Kidney glomerular epithelial cell (primary cell): ENCODE measurements around the gene GOLGA6L6.
"Not testable (repeated sequence)": the region's sequence is repeated elsewhere in the genome, so short reads cannot be mapped to it uniquely, and the experiment has no call there.

Experiments used
- DNase-seq: peaks from one replicate; lab custom pipeline; 2025; lab: John Stamatoyannopoulos, UW

GOLGA6L6 gene

DNA sequence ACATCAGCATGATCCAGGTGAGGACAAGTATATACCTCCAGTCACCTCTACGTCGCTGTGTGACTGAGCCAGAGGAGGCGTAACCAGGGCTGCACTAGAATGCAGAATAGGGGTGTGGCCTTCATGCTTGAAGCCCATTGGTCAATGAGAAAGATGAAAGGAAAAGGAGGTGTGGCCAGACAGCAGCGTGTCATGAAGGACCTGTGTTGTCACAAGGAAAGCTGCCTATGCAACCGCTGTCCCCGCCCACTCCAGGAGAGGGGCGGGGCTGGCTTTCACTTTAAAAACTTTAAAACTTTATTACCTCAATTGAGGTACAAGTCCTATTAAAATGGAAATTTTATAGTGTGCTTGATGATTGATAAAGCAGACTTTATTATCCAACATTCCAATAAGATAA, at the start of gene GOLGA6L6:
TSS of gene GOLGA6L6 (minus strand) at position 101 of the 400 bp plus-strand sequence. CDS start at position 10, 91 bp downstream.
- not testable (repeated sequence) for DNase-seq

GRCh38 chr15:20590069-20590468, 48.5 kb upstream of the GOLGA6L6 start:
- not testable (repeated sequence) for DNase-seq

GRCh38 chr15:20586821-20587220, 45.2 kb upstream of the GOLGA6L6 start:
- DNase-seq: not testable (repeated sequence)

DNA sequence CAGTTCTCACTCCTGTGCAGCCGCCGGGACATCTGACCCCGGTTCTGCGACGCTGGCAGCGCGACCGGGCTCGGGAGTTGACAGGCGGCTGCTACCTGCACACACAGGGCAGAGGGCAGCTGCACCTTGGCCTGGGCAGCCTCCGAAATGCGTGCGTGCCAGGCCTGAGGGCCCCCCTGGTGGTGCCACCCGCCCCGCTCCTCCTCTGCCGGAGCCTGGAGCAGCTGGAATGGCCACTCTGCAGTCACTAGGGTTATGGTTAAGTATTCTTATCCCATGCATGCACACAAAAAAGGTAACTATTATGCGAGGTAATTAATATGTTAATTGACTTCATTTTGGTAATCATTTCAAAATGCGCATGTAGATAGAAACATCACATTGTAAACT, 41.1 kb upstream of the GOLGA6L6 start:
- not testable (repeated sequence) for DNase-seq

GRCh38 chr15:20582109-20582725, 40.6 kb upstream of the GOLGA6L6 start:
- DNase-seq: not testable (repeated sequence)

GRCh38 chr15:20581261-20582108, 39.9 kb upstream of the GOLGA6L6 start:
- DNase-seq: not testable (repeated sequence)

DNA sequence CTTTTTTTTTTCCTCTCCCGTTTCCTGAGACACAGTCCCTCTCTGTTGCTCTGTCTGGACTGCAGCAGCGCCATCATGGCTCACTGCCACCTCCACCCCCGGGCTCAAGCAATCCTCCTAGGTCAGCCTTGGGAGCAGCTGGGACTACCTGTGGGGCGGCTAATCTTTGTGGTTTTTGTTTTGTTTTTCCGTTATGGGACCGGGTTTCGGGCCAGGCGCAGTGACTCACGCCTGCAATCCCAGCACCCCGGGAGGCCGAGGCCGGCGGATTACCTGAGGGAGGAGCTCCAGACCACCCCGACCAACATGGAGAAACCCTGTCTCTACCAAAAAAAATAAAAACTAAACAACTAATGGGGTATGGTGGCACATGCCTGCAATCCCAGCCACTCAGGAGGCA, 38.1 kb upstream of the GOLGA6L6 start:
- DNase-seq: not testable (repeated sequence)

GRCh38 chr15:20551289-20551688, 9.7 kb upstream of the GOLGA6L6 start:
- not testable (repeated sequence) for DNase-seq

DNA sequence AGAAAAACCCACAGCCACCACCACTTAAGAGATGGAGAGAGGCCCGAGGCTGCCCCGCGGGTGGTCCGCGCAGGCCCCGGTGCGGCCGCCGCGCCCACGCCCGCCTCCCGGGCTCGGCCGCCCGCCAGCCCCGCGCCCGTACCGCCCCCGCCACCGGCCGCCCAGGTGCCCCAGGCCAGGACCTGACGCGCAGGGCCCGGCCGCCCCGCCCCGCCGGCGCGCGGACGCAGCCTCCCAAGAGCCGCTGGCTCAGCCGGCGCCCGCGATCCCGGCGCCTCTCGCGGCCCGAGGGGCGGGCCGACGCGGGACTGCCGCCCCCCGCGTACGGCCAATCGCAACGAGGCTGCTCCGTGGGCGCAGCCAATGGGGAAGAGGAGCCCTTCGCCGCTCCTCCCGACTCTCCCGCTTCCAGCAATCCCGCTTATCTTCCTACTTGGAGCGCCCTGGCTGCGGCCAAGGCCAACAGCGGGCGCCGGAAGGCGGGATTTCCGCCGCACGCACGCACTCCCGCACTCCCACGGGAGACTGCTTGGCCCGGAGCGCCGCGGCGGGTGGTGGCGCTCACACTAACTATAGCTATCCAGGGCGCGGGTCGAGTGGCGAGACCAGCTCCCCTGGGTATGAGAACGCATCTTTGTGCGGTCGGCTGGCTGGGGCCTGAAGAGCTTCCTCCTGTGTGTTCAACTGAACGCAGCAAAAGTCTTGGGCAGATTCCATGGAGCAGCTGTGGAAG, 35.5 kb downstream of the GOLGA6L6 start:
- DNase-seq: not testable (repeated sequence)

- not testable (repeated sequence) for DNase-seq
Observed at GRCh38 chr15:20502839-20503238, 38.8 kb downstream of the GOLGA6L6 start.

GRCh38 chr15:20501512-20502222, 39.9 kb downstream of the GOLGA6L6 start:
- not testable (repeated sequence) for DNase-seq

DNA sequence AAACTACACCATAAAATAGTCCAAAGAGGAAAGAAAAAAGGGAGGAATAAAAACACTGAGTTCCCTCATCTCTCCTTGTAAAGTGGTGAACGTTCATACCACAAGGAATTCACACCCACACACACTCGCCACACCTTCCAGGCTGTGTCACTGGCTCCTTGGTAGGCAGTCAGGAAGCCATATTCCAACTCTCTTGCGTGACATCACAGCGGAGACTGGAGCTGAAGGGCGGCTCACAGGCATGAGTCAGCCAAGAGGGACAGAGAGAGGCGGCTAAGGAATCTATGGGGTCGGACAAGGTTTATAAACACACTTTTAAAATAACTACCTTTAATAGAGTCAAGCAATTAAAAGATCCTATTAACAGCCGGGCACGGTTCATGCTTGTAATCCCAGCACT, 43.8 kb downstream of the GOLGA6L6 start:
- DNase-seq: not testable (repeated sequence)

GRCh38 chr15:20493035-20493434, 48.6 kb downstream of the GOLGA6L6 start:
- not testable (repeated sequence) for DNase-seq

DNA sequence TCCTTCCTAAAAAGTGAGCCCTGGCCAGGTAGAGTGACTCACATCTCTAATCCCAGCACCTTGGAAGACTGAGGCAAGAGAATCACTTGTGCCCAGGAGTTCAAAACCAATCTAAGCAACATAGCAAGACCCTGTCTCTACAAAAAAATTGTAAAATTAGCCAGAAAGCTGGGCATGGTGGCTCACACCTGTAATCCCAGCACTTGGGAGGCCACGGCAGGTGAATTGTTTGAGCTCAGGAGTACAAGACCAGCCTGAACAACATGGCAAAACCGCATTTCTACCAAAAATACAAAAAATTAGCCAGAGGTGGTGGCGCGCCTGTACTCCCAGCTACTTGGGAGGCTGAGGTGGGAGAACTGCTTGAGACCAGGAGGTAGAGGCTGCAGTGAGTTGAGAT, 49.0 kb downstream of the GOLGA6L6 start:
- not testable (repeated sequence) for DNase-seq

DNA sequence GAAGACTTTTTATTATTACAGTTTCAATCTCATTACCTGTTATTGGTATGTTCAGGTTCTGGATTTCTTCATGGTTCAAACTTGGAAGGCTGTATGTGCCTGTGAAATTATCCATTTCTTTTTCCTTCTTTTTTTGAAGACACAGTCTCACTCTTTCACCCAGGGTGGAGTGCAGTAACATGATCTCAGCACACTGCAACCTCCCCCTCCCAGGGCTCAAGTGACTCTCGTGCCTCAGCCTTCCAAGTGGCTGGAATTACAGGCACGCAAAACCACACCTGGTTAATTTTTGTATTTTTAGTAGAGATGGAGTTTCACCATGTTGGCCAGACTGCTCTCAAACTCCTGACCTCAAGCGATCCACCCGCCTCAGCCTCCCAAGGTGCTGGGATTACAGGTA, 52.3 kb downstream of the GOLGA6L6 start:
- DNase-seq: not testable (repeated sequence)
